Tibial nerve (tissue), 4 donors: ENCODE measurements around the gene ZNF407. TPM values are rescaled to one million over a fixed set of nuclear protein-coding genes. Genes with fewer than 3 reads are reported as not detected.

Source experiments
- DNase-seq, 2 donors: peaks; one replicate each; pipeline ENCODE4 v3.0.0-alpha.2; 2019; ENCODE audit warnings: low spot score in 2 of 2
- H3K27ac ChIP-seq, 4 donors: fragments of 200-600 bp; sonication (generic) in 3 of 4; one replicate each; pipeline ENCODE4 v1.5.1; 2017 to 2019; ENCODE audit warnings: mild to moderate bottlenecking in 1 of 4
- H3K27me3 ChIP-seq, 2 donors: fragments of 200-600 bp; sonication (generic) in 1 of 2; one replicate each; pipeline versions ENCODE4 v1.5.1 to v1.6.0; 2017 to 2019
- H3K36me3 ChIP-seq, 3 donors: fragments of 200-600 bp; sonication (generic); one replicate each; pipeline ENCODE4 v1.5.1; 2018 to 2019
- H3K4me1 ChIP-seq, 4 donors: fragments of 200-600 bp; sonication (generic) in 3 of 4; one replicate each; pipeline ENCODE4 v1.5.1; 2017 to 2019
- H3K4me3 ChIP-seq, 4 donors: fragments of 200-600 bp; sonication (generic) in 3 of 4; one replicate each; pipeline ENCODE4 v1.5.1; 2017 to 2019; ENCODE audit warnings: mild to moderate bottlenecking in 1 of 4, moderate library complexity in 1 of 4
- H3K9me3 ChIP-seq, 4 donors: fragments of 200-600 bp; sonication (generic) in 3 of 4; one replicate each; pipeline ENCODE4 v1.5.1; 2017 to 2019
- EP300 ChIP-seq, 2 donors: sonication (generic); formaldehyde crosslinking; IDR thresholded peaks; one replicate each; pipeline ENCODE4 v1.6.1; 2017; ENCODE audit warnings: antibody characterized with exemption in 2 of 2, mild to moderate bottlenecking in 1 of 2
- POLR2A ChIP-seq, 2 donors: fragments of 450-650 bp; IDR thresholded peaks; one replicate each; pipeline ENCODE4 v1.6.1; 2017; ENCODE audit warnings: antibody characterized with exemption in 2 of 2, mild to moderate bottlenecking in 2 of 2, moderate library complexity in 2 of 2
- WGBS, 2 donors: methylation state at CpG; one replicate each; pipeline ENCODE4 v1.1.5; 2018; 5-methylcytosine and 5-hydroxymethylcytosine counted together
- total RNA-seq, 4 donors: library from RNA; depleted of rRNA; stranded (reverse); fragments of >200 nt; gene quantifications; one replicate each; pipeline ENCODE4 v1.1.0, GENCODE V29; 2016
- TF ChIP-seq, protein P1 (sequence below), 5 experiments: fragments of 200-600 bp in 3 of 5; fragments of 450-650 bp in 2 of 5; sonication (generic) in 3 of 5; IDR thresholded peaks; one replicate each; pipeline ENCODE4 v1.5.1; 2016 to 2019; ENCODE audit warnings: antibody characterized with exemption in 5 of 5, mild to moderate bottlenecking in 3 of 5, moderate library complexity in 2 of 5

ZNF407 gene
- total RNA-seq, 4 donors from 2014 or later: 18.6 to 22.8 (median 19.6) TPM

GRCh38 chr18:74896390-74896991 lies 298.8 kb downstream of the ZNF407 start:
- TF ChIP-seq, protein P1, sequence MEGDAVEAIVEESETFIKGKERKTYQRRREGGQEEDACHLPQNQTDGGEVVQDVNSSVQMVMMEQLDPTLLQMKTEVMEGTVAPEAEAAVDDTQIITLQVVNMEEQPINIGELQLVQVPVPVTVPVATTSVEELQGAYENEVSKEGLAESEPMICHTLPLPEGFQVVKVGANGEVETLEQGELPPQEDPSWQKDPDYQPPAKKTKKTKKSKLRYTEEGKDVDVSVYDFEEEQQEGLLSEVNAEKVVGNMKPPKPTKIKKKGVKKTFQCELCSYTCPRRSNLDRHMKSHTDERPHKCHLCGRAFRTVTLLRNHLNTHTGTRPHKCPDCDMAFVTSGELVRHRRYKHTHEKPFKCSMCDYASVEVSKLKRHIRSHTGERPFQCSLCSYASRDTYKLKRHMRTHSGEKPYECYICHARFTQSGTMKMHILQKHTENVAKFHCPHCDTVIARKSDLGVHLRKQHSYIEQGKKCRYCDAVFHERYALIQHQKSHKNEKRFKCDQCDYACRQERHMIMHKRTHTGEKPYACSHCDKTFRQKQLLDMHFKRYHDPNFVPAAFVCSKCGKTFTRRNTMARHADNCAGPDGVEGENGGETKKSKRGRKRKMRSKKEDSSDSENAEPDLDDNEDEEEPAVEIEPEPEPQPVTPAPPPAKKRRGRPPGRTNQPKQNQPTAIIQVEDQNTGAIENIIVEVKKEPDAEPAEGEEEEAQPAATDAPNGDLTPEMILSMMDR (IDR thresholded peaks at IDR 0.05): peak in 4 of 5 experiments; percentile 24 to 35 (median 30)
- no peak for TF ChIP-seq POLR2A (IDR thresholded peaks at IDR 0.05)
- no peak for TF ChIP-seq EP300 (IDR thresholded peaks at IDR 0.05)
- DNase-seq: no peak
- Histone ChIP-seq H3K27me3 (no peaks in the 10 kb centered on the region), H3K36me3 (no peaks in the 10 kb centered on the region), H3K27ac (peak overlapping the region; percentile 17 to 42 (median 35)), H3K9me3 (no peaks in the 10 kb centered on the region), H3K4me3 (no peak overlapping the region), H3K4me1 (peaks cover 0 to 47% (median 14%) of the 10 kb centered on the region in 4 donors)
- WGBS, 2 donors: 69 to 81% methylated on average over 4 of the region's 4 CpGs

GRCh38 chr18:74897971-74898657 lies 300.4 kb downstream of the ZNF407 start:
- DNase-seq: no peak
- TF ChIP-seq EP300 (IDR thresholded peaks at IDR 0.05): no peak
- no peak for TF ChIP-seq POLR2A (IDR thresholded peaks at IDR 0.05)
- Histone ChIP-seq H3K4me3 (no peak overlapping the region), H3K36me3 (no peaks in the 10 kb centered on the region), H3K9me3 (no peaks in the 10 kb centered on the region), H3K27me3 (no peaks in the 10 kb centered on the region), H3K4me1 (peaks cover 0 to 47% (median 14%) of the 10 kb centered on the region in 4 donors), H3K27ac (peak overlapping the region in 2 of 4 donors; percentile 21 to 56)
- WGBS, 2 donors: 24 to 35% methylated on average over 5 of the region's 5 CpGs

DNA sequence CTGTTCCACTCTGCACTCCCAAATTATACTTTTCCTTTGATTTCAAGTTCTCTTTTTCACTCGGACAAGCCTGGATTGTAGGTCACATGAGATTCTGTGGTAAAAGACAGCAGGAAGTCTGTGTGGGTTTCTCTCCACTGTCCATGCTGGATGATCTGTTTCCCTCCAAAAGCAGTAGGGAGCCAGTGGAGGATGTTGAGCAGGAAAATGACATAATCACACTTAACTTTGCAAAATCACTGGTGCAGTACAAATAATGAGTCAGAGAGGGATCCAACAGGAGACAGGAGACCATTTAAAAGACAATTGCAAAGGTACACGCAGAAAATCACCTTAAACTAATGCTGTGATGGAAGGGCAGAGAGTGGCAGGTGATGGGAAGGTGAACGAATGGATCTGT lies 301.3 kb downstream of the ZNF407 start:
- Histone ChIP-seq H3K4me1 (peaks cover 0 to 47% (median 14%) of the 10 kb centered on the region in 4 donors), H3K27ac (peak overlapping the region in 1 of 4 donors; percentile 56)
- 63 to 68% methylated on average over 3 of the region's 3 CpGs for whole genome bisulfite sequencing, 2 donors

DNA sequence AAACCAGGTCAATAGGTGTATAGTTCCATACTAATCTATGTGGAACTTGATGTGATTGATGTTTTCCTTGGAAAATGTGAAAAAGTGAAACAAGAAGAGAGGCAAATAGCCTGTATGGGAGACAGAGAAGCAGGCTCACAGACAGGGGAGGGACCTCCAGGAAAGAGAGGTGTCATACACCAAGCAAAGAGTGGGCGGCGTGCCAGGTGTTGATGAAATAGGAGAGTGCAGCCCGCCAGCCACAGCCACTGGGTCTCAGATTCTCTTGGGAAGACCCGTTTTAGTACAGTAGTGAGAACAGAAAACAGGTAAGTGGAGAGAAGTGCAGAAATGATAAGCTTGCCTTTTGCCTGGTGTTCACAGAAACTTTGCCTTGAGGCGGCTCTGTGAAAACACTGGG lies 301.9 kb downstream of the ZNF407 start:
- no peaks in the 10 kb centered on the region for H3K27me3 ChIP-seq
- TF ChIP-seq EP300 (IDR thresholded peaks at IDR 0.05): no peak
- TF ChIP-seq POLR2A (IDR thresholded peaks at IDR 0.05): no peak
- TF ChIP-seq, protein P1 (IDR thresholded peaks at IDR 0.05): no peak
- H3K36me3 ChIP-seq: no peaks in the 10 kb centered on the region
- H3K27ac ChIP-seq: no peak overlapping the region
- H3K9me3 ChIP-seq: no peaks in the 10 kb centered on the region
- H3K4me3 ChIP-seq: no peak overlapping the region
- H3K4me1 ChIP-seq: peaks cover 0 to 47% (median 14%) of the 10 kb centered on the region in 4 donors
- DNase-seq: peak in 1 of 2 donors; percentile 30
- WGBS, 2 donors: 93 to 95% methylated on average over 5 of the region's 5 CpGs

More for the DNA sequence above, 301.3 kb downstream of the ZNF407 start:
- Histone ChIP-seq H3K36me3 (no peaks in the 10 kb centered on the region), H3K4me3 (no peak overlapping the region), H3K27me3 (no peaks in the 10 kb centered on the region), H3K9me3 (no peaks in the 10 kb centered on the region)
- no peak for DNase-seq
- TF ChIP-seq, protein P1 (IDR thresholded peaks at IDR 0.05): no peak
- TF ChIP-seq POLR2A (IDR thresholded peaks at IDR 0.05) (no peak), EP300 (IDR thresholded peaks at IDR 0.05) (no peak)

DNA sequence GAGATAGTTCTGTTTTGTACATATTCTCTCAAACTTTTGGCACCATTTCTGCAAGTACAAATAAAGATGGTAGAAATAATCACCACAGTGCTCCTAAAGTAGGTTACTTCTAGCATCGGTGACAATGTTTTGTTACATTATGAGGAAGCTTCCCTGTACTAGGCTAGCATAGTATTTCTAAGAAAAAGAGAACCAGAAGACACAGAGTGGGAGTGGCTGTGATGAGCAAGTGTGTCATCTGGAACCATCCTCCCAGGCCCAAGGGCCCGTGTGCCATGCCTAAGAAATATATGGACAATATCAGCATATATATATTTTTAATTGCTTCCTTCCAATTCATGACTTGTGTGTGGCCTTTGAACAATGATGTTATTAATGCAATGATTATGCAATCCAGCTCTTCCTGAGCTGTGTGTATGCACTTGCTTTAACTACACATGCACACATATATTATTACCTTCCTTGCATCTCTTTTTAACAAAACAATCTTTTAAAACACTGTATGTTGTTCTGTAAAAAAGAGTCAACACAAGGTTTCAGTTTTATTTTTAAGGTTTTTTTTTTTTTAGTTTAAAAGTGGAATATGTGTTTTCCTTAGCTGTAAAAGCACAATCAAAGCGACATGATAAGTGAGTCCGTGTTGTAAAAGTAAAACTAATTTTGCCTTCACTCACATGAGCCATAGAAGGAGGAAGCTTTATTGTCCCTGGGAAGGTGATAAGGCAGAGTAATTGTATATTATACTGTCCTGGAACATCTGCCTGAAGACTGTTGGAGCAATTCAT lies 303.9 kb downstream of the ZNF407 start:
- no peaks in the 10 kb centered on the region for H3K36me3 ChIP-seq
- TF ChIP-seq POLR2A (IDR thresholded peaks at IDR 0.05): no peak
- TF ChIP-seq, protein P1 (IDR thresholded peaks at IDR 0.05): no peak
- TF ChIP-seq EP300 (IDR thresholded peaks at IDR 0.05): no peak
- H3K4me3 ChIP-seq: no peak overlapping the region
- H3K9me3 ChIP-seq: no peaks in the 10 kb centered on the region
- H3K27ac ChIP-seq: no peak overlapping the region
- 84 to 86% methylated on average over 4 of the region's 4 CpGs for WGBS, 2 donors
- DNase-seq: no peak
- H3K27me3 ChIP-seq: no peaks in the 10 kb centered on the region
- peaks cover 0 to 27% (median 11%) of the 10 kb centered on the region in 4 donors for H3K4me1 ChIP-seq
